ENCODE data around the gene SERPINA3.

- TF ChIP-seq CTCF (IDR thresholded peaks at IDR 0.05) (no peak), POLR2A (IDR thresholded peaks at IDR 0.05) (no peak)
Observed at GRCh38 chr14:94650444-94650775, 38.2 kb downstream of the SERPINA3 start.

Measured in uterus (tissue), 2 donors.